Stomach (tissue), 9 donors: ENCODE data around the gene LUM. TPM values are rescaled to one million over a fixed set of nuclear protein-coding genes. Genes with fewer than 3 reads are reported as not detected.

Experiments used
- DNase-seq, 2 donors: peaks; one replicate each; pipeline versions ENCODE4 v3.0.0 to v3.0.0-alpha.2; 2013 to 2019
- H3K27ac ChIP-seq, 5 donors: fragments of 200-600 bp in 4 of 5; sonication (generic) in 4 of 5; one replicate each; pipeline ENCODE4 v1.5.1; 2013 to 2019; ENCODE audit warnings: mild to moderate bottlenecking in 1 of 5, moderate library complexity in 1 of 5
- H3K27me3 ChIP-seq, 3 donors: fragments of 200-600 bp; sonication (generic); one replicate each; pipeline ENCODE4 v1.5.1; 2017 to 2019; ENCODE audit warnings: mixed run types in 1 of 3
- H3K36me3 ChIP-seq, 4 donors: fragments of 200-600 bp; sonication (generic); 1 replicate in 3 of 4; 2 replicates in 1 of 4; pipeline ENCODE4 v1.5.1; 2016 to 2019
- H3K4me1 ChIP-seq, 4 donors: fragments of 200-600 bp; sonication (generic); one replicate each; pipeline ENCODE4 v1.5.1; 2016 to 2019
- H3K4me3 ChIP-seq, 4 donors: fragments of 200-600 bp; sonication (generic) in 3 of 4; one replicate each; pipeline ENCODE4 v1.5.1; 2016 to 2019; ENCODE audit warnings: mild to moderate bottlenecking in 1 of 4
- H3K9me3 ChIP-seq, 4 donors: fragments of 200-600 bp; sonication (generic); one replicate each; pipeline ENCODE4 v1.5.1; 2016 to 2019
- CTCF ChIP-seq, 7 experiments: fragments of 450-650 bp in 4 of 7; fragments of 200-600 bp in 3 of 7; sonication (generic) in 3 of 7; IDR thresholded peaks; one replicate each; pipeline ENCODE4 v1.5.1; 2016 to 2019; ENCODE audit warnings: antibody characterized with exemption in 7 of 7, control low read depth in 2 of 7, mild to moderate bottlenecking in 1 of 7
- EP300 ChIP-seq: sonication (generic); formaldehyde crosslinking; IDR thresholded peaks from one replicate; pipeline ENCODE4 v1.6.1; 2017; ENCODE audit warnings: antibody characterized with exemption
- POLR2A ChIP-seq, 4 donors: fragments of 450-650 bp; IDR thresholded peaks; one replicate each; pipeline ENCODE4 v1.6.1; 2016; ENCODE audit warnings: antibody characterized with exemption in 4 of 4, control low read depth in 2 of 4, mild to moderate bottlenecking in 1 of 4, moderate library complexity in 1 of 4
- POLR2AphosphoS5 ChIP-seq, 3 donors: sonication (generic); formaldehyde crosslinking; IDR thresholded peaks; one replicate each; pipeline ENCODE4 v1.6.1; 2016; ENCODE audit warnings: antibody characterized with exemption in 3 of 3
- WGBS, 5 donors: extraction: QIAGEN DNeasy Blood & Tissue Kit in 3 of 5; methylation state at CpG; one replicate each; pipeline versions ENCODE4 v1.1.5 to v1.1.7; 2013 to 2018; 5-methylcytosine and 5-hydroxymethylcytosine counted together
- intact Hi-C: fragments of 100-400 bp; cut with DNase I; formaldehyde crosslinking; loops from one replicate; pipeline ENCODE4 v1.15.1; 2023; ENCODE audit warnings: low total_unique reads
- polyA plus RNA-seq, 3 donors: library from polyadenylated mRNA; stranded (reverse); fragments of 200-250 nt; gene quantifications; one replicate each; pipeline ENCODE4 v1.2.3, GENCODE V29; 2013
- total RNA-seq, 5 donors: library from RNA; depleted of rRNA; stranded (reverse); fragments of >200 nt; gene quantifications; one replicate each; pipeline versions ENCODE4 v1.1.0 to v1.2.3, GENCODE V29; 2014 to 2016
- donor health status: healthy with polysubstance abuse.
- donor health status: Bipolar disorder and iron deficiency.
- donor health status: healthy.

LUM gene
- total and polyA plus RNA-seq, 8 donors = 6.9 to 486 (median 28.7) TPM

DNA sequence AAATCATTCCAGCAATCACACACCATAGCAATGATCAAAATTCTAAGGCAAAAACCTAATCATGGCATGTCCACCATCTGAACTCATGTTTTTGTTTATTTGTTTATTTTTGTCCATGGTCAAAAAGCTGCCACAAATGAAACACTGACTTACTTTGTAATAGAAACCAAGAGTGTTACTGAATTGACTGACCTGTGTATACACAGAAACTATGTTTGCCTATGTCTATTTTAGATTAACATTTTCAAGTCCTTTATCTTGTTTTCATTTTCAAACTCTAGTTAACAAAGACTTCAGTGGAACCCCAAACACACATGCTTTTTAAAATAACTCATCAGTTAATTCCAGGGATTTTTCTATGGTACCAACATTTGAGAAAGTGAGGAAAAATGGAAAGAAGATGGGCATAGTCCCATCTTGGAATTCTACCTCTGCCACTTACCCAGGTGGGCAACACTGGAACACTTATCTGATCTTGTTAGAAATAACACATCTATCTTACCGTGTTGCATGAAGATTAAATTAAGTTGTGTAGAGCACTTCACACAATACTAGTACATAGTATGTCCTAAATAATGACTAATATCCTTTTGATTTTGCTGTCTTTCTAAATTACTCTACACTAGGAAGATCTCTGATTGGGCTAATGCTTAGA is 6.4 kb downstream of the LUM start:
- no peaks in the 10 kb centered on the region for H3K4me1 ChIP-seq
- no peaks in the 10 kb centered on the region for H3K9me3 ChIP-seq
- intact Hi-C loops = no loop called here
- TF ChIP-seq EP300 (no peak), POLR2A (IDR thresholded peaks at IDR 0.05) (no peak), CTCF (IDR thresholded peaks at IDR 0.05) (no peak), POLR2AphosphoS5 (IDR thresholded peaks at IDR 0.05) (no peak)
- no peaks in the 10 kb centered on the region for H3K36me3 ChIP-seq
- 29 to 68% (median 45%) methylated on average over 1 of the region's 1 CpG for WGBS, 5 donors
- H3K4me3 ChIP-seq = no peak overlapping the region
- no peak for DNase-seq
- H3K27ac ChIP-seq = peak overlapping the region in 1 of 5 donors; percentile 22
- H3K27me3 ChIP-seq = no peaks in the 10 kb centered on the region

DNA sequence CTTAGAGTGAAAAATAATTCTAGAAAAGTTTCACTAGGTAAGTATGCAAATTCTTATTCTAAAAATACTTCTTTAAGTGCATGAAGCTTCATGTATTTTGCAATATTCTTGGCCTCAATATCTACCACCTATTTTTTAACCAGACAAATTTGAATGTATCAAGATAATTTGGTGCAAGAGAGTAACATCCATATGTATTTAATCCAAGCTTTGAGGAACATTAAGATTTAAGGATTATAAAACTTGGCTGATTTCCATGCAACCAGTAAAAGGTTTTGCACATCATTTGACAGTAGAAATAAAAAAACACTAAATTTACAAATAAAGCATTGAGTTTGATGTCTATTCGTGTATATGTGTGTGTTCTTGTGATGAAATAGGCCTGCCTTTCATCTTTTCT is 7.7 kb downstream of the LUM start:
- WGBS, 5 donors = 59 to 82% (median 64%) methylated on average over 1 of the region's 1 CpG
- intact Hi-C loops = no loop called here

DNA sequence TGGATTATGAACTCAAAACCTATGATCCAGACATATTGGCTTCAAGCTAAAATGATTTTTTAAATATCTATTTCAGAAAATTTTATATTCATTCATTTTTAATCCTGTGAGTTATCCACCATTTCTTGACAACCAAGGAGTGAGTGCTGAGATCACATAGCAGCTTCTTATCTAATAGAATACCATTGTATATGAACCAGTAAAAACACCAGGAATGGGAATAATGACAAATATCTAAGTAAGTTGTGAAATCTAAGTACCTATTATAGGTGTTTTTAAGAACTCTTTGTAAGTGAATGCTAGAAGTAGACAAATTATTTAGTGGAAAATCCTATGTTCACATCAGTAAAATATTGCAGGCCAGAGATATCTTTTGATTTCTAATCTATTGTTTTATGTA is 8.2 kb downstream of the LUM start:
- Histone ChIP-seq H3K4me3 (no peak overlapping the region), H3K36me3 (no peaks in the 10 kb centered on the region), H3K27me3 (no peaks in the 10 kb centered on the region), H3K4me1 (peaks cover 0 to 6% (median 0%) of the 10 kb centered on the region in 4 donors), H3K9me3 (no peaks in the 10 kb centered on the region), H3K27ac (no peak overlapping the region)
- no peak for TF ChIP-seq CTCF (IDR thresholded peaks at IDR 0.05)
- TF ChIP-seq EP300 = no peak
- no peak for TF ChIP-seq POLR2A (IDR thresholded peaks at IDR 0.05)
- intact Hi-C loops = no loop called here
- no peak for DNase-seq

More for the DNA sequence above, 7.7 kb downstream of the LUM start:
- H3K4me1 ChIP-seq = peaks cover 0 to 6% (median 0%) of the 10 kb centered on the region in 4 donors
- H3K27me3 ChIP-seq = no peaks in the 10 kb centered on the region
- no peaks in the 10 kb centered on the region for H3K36me3 ChIP-seq
- no peak for TF ChIP-seq CTCF (IDR thresholded peaks at IDR 0.05)
- no peaks in the 10 kb centered on the region for H3K9me3 ChIP-seq
- no peak overlapping the region for H3K4me3 ChIP-seq
- DNase-seq = no peak
- no peak overlapping the region for H3K27ac ChIP-seq

DNA sequence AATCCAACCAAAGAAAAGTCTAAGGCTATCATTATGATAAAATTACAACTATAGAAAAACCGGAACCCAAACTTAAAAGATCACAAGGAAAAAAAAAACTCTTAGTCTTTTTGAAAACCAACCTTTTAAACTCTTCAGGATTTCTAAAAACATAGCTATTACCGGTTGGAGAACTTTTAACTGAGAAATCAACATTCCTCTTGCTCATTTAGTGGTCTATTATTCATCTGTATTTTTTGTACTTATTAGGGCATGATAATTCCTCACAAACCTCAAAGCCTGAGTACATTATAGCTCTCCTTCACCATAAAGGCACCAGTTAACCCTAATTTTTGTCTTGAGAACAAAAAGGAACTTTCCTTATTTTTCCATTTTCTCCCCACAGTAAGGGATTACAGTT is 10.4 kb downstream of the LUM start:
- intact Hi-C loops = no loop called here
- H3K9me3 ChIP-seq = no peaks in the 10 kb centered on the region
- no peaks in the 10 kb centered on the region for H3K36me3 ChIP-seq
- H3K4me3 ChIP-seq = no peak overlapping the region
- H3K27ac ChIP-seq = no peak overlapping the region
- no peak for DNase-seq
- 67 to 91% (median 82%) methylated on average over 2 of the region's 2 CpGs for WGBS, 5 donors
- H3K27me3 ChIP-seq = no peaks in the 10 kb centered on the region
- no peak for TF ChIP-seq CTCF (IDR thresholded peaks at IDR 0.05)
- TF ChIP-seq POLR2A (IDR thresholded peaks at IDR 0.05) = no peak
- TF ChIP-seq EP300 = no peak
- TF ChIP-seq POLR2AphosphoS5 (IDR thresholded peaks at IDR 0.05) = no peak
- peaks cover 0 to 6% (median 0%) of the 10 kb centered on the region in 4 donors for H3K4me1 ChIP-seq
